NCI-H1436 (cell line): ENCODE measurements around the gene SERTAD3.
"Not testable (repeated sequence)": the region's sequence is repeated elsewhere in the genome, so short reads cannot be mapped to it uniquely, and the experiment has no call there.

Experiments used
- DNase-seq: peaks from one replicate; lab custom pipeline; 2025; lab: John Stamatoyannopoulos, UW

SERTAD3 gene

DNA sequence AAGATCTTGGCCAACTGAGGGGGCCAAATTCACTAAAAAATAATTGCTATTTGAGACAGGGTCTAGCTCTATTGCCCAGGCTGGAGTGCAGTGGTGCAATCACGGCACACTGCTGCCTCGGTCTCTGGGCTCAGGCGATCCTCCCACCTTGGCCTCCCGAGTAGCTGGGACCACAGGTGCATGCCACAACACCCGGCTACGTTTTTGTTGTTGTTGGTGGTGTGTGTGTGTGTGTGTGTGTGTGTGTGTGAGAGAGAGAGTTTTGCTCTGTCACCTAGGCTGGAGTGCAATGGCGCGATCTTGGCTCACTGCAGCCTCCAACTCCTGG lies 35.6 kb downstream of the SERTAD3 start:
- DNase-seq, result not testable (repeated sequence)

- no peak for DNase-seq
Measured at GRCh38 chr19:40407714-40408597, 36.2 kb downstream of the SERTAD3 start.

- peak; percentile 14 for DNase-seq
Measured at GRCh38 chr19:40403262-40403984, 40.7 kb downstream of the SERTAD3 start.

DNA sequence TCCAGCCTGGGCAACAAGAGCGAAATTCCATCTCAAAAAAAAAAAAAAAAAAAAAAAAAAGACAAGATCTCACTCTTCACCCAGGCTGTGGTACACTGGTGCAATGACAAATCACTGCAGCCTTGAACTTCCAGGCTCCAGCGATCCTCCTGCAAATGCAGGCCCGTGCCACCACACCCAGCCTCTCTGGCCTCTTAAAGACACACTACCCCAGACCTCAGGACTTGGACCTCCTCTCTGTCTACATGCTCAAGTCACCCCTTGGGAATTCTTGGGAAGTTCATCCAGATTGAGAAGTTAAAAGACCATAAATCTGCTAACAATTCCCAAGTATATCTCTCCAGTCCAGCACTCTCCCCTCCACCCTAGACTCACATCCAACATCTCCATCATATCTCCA lies 43.6 kb downstream of the SERTAD3 start:
- DNase-seq, result no peak

- DNase-seq, result no peak
Measured at GRCh38 chr19:40398417-40399131, 45.6 kb downstream of the SERTAD3 start.

DNA sequence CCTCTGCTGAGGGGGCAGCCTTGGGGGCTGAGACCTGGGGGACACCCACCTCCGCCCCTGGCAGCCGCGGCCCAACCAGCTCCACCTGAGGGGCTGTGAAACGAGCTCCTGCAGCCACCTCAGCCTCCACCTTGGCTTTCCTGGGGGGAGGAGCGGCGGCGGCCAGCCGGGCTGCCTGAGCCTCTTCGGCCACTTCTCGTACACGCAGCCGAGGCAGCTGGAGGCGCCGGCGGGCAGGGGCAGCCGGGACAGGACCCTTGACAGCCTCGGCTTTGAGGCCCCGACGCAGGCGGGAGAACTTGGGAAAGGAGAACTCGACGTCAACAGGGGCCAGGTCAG lies 46.6 kb downstream of the SERTAD3 start:
- no peak for DNase-seq

- no peak for DNase-seq
Measured at GRCh38 chr19:40396886-40397567, 47.1 kb downstream of the SERTAD3 start.

GRCh38 chr19:40395956-40396355 lies 48.2 kb downstream of the SERTAD3 start:
- no peak for DNase-seq

- DNase-seq, result no peak
Measured at GRCh38 chr19:40394816-40395210, 49.3 kb downstream of the SERTAD3 start.

- DNase-seq, result no peak
Measured at GRCh38 chr19:40393894-40394815, 50.0 kb downstream of the SERTAD3 start.

GRCh38 chr19:40392894-40393517 lies 51.1 kb downstream of the SERTAD3 start:
- no peak for DNase-seq

GRCh38 chr19:40392123-40392522 lies 52.0 kb downstream of the SERTAD3 start:
- DNase-seq, result no peak
